Activated T-helper 2 cell treated with anti-CD3 and anti-CD28 coated beads, Interferon-gamma antibody, Interleukin-2, Interleukin-4, amounts not matched to agents 10 μg/mL and 5 μg/mL and 100 μg/mL, durations not matched to agents 14 hours and 24 hours and 36 hours (primary cell): ENCODE data around the gene ANXA11. TPM values are rescaled to one million over a fixed set of nuclear protein-coding genes. Genes with fewer than 3 reads are reported as not detected.
A peak's percentile ranks its signal among the peaks of the same experiment; 100 is the strongest.
"Not testable (repeated sequence)": the region's sequence is repeated elsewhere in the genome, so short reads cannot be mapped to it uniquely, and the experiment has no call there.

ENCODE experiments used
- DNase-seq: peaks from one replicate; pipeline ENCODE4 v3.0.0; 2021; ENCODE audit warnings: low spot score
- H3K27ac Mint-ChIP-seq: one replicate; pipeline ENCODE4 v1.8.0; 2021; ENCODE audit warnings: mixed read lengths
- H3K27me3 Mint-ChIP-seq: one replicate; pipeline ENCODE4 v1.8.0; 2021; ENCODE audit warnings: low read depth, mixed read lengths
- H3K36me3 Mint-ChIP-seq: one replicate; pipeline ENCODE4 v1.8.0; 2021; ENCODE audit warnings: low read depth, mixed read lengths
- H3K4me1 Mint-ChIP-seq: one replicate; pipeline ENCODE4 v1.8.0; 2021; ENCODE audit warnings: low read depth, mixed read lengths
- H3K4me3 Mint-ChIP-seq: one replicate; pipeline ENCODE4 v1.8.0; 2021; ENCODE audit warnings: low read depth, mild to moderate bottlenecking, moderate library complexity, mixed read lengths
- H3K9me3 Mint-ChIP-seq: one replicate; pipeline ENCODE4 v1.8.0; 2021; ENCODE audit warnings: mixed read lengths
- intact Hi-C: fragments of 100-400 bp; cut with micrococcal nuclease; formaldehyde crosslinking; loops from one replicate; pipeline ENCODE4 v1.15.1; 2023
- total RNA-seq: library from RNA; stranded (reverse); gene quantifications from 2 replicates; pipeline ENCODE4 v1.2.3, GENCODE V29; 2022

Gene ANXA11
- total RNA-seq, 1 donor from 2014 or later, result 251 TPM

DNA sequence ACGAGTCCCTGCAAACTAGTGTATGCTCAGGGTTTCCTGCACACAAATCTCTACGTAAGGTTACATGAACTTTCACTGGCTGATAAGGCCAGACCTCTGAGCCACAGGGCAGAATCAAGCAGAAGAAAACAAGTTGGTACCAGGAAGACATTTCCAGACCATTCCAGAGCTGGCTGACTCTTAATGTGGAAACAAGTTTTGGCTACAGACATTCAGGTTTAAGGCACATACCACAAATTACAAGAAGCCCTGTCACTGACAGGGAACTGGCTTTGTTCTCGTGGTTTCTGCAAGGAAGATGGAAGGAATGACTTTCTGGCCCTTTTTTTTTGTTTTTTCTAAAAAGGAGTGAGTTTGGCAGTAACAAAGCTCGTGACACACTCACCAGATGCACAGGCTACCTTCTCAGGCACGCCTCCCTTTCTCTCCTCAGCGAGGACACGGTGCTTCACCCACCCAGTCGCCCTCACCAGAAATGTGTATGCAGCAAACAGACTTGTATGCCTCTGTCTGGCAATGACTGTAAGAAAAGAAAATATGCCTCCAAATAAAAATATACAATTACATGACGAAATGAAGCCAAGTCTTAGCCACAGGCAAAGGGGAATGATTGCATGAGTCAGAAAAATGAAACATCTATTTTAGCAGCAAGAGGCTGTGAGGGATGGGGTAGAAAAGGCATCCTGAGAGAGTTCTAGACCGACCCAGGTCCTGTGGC is 50.2 kb downstream of the ANXA11 start:
- Mint-ChIP-seq H3K27me3 (no peaks in the 10 kb centered on the region), H3K36me3 (peaks cover 92% of the 10 kb centered on the region), H3K27ac (peak overlapping the region; percentile 66), H3K4me3 (no peak overlapping the region), H3K4me1 (peaks cover 17% of the 10 kb centered on the region), H3K9me3 (no peaks in the 10 kb centered on the region)
- intact Hi-C loops, result loop anchor here (5.0 kb wide), 1 partner anchor 52 kb away; the partner anchor contains the start of gene ANXA11
- DNase-seq, result no peak

DNA sequence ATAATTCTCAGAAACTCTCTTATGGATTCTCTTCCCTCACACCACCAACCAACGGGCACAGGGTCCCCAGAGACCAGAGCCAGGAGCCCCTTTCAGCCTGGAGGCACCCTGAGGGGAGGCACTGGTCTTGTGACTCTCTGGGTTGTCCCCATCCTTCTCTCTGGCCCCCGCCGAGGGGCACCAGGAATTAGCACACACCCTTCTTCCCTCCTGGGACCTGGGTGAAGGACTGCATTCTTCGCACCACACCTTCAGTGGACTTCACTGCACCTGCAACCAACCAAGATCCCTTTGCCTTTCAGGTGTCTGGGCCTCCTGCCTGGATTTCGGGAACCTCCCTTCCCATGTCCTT is 50.7 kb downstream of the ANXA11 start:
- H3K27ac Mint-ChIP-seq, result peak overlapping the region; percentile 38
- peaks cover under 1% of the 10 kb centered on the region for H3K9me3 Mint-ChIP-seq
- no peaks in the 10 kb centered on the region for H3K27me3 Mint-ChIP-seq
- intact Hi-C loops, result loop anchor here (5.0 kb wide), 1 partner anchor 53 kb away; the partner anchor contains the start of gene ANXA11
- no peak for DNase-seq
- H3K36me3 Mint-ChIP-seq, result peaks cover 91% of the 10 kb centered on the region
- H3K4me3 Mint-ChIP-seq, result no peak overlapping the region
- peaks cover 15% of the 10 kb centered on the region for H3K4me1 Mint-ChIP-seq

DNA sequence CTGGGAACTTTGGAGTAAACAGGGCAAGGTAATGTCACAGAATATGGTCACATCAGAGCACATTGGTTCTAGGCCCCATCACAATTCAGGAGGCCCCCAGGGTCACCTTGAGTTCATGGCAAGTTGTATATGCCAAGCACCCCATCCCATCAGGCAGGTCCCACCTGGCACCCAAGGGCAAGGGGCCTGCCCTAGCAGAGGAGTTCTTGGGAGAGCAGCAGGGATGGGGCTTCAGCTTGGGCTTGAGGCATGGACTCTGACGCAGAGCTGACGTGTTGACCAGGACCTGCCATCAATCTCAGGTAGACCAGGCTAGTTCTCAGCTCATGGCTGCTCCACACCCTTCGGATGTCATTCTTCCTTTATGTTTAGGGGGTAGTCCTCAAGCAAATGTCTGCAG is 51.9 kb downstream of the ANXA11 start:
- Mint-ChIP-seq H3K9me3 (peaks cover 4% of the 10 kb centered on the region), H3K36me3 (peaks cover 90% of the 10 kb centered on the region)

DNA sequence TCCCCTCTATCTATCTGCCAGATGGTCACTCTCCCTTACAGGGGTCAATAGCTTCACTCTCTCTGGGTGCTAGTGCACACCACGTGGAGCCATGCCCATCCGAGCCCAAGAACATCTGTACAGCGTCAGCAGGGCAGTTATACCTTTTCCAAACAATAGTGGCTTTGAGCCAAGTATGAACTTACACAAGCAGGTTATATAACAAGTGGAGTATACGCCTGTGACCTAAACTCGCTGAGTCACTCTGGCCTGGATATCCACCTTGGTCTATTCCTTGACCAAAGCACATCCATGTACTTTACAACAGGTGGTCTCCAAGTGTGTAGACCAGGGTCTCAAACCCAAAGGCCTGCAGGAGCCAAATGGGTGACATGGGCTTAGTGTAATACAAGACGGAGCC is 52.5 kb downstream of the ANXA11 start:
- Mint-ChIP-seq H3K27ac (peak overlapping the region; percentile 40), H3K36me3 (peaks cover 88% of the 10 kb centered on the region), H3K4me1 (peaks cover 7% of the 10 kb centered on the region), H3K27me3 (no peaks in the 10 kb centered on the region), H3K9me3 (peaks cover 4% of the 10 kb centered on the region), H3K4me3 (no peak overlapping the region)
- no peak for DNase-seq
- intact Hi-C loops, result loop anchor here (5.0 kb wide), 1 partner anchor 54 kb away; the partner anchor contains the start of gene ANXA11

More for the DNA sequence above, 51.9 kb downstream of the ANXA11 start:
- H3K4me3 Mint-ChIP-seq, result no peak overlapping the region
- no peak for DNase-seq
- H3K27ac Mint-ChIP-seq, result no peak overlapping the region
- intact Hi-C loops, result loop anchor here (5.0 kb wide), 1 partner anchor 54 kb away; the partner anchor contains the start of gene ANXA11
- no peaks in the 10 kb centered on the region for H3K27me3 Mint-ChIP-seq
- H3K4me1 Mint-ChIP-seq, result peaks cover 7% of the 10 kb centered on the region

DNA sequence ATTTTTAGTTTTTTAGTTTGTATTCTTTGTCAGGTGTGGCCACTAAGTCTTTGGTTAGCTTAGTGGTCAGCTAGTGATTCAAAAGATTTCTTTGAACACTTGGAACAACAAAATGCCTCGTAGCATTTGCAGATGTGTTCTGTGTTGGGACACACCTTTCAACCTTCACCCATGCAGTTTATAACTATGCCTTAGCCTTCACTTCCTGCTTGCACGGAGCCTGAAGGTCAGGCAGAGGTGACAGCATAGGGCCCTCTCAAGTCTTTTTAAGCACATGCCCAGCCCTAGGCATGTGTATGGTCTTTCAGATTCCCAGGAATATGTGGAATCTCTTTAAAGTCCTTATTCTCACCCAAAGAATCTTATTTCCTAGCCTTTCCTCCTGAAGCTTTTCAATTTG is 55.2 kb downstream of the ANXA11 start:
- no peak overlapping the region for H3K27ac Mint-ChIP-seq
- intact Hi-C loops, result loop anchor here (5.0 kb wide), 1 partner anchor 57 kb away; the partner anchor contains the start of gene ANXA11

DNA sequence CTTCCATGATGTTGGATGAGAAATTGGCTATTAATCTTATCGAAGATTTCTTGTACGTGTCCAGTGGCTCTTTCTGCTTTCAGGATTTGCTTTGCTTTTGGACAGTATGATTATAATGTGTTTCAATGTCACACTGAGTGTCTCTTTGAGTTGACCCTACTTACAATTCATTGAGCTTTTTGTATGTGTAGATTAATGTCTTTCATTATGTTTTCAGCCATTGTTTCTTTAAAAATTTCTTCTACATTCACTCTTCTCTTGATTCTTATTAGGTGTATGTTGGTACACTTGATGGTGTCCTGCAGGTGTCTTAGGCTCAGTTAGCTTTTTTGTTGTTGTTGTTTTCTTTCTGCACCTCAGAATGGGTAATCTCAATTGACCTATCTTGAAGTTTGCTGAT is 56.2 kb downstream of the ANXA11 start:
- Mint-ChIP-seq H3K36me3 (peaks cover 61% of the 10 kb centered on the region), H3K4me1 (peaks cover 13% of the 10 kb centered on the region), H3K27me3 (no peaks in the 10 kb centered on the region), H3K27ac (no peak overlapping the region), H3K4me3 (no peak overlapping the region), H3K9me3 (peaks cover 4% of the 10 kb centered on the region)
- DNase-seq, result no peak
- intact Hi-C loops, result loop anchor here (5.0 kb wide), 1 partner anchor 33 kb away; no protein-coding TSS in a partner anchor

More for the DNA sequence above, 55.2 kb downstream of the ANXA11 start:
- no peaks in the 10 kb centered on the region for H3K27me3 Mint-ChIP-seq
- H3K36me3 Mint-ChIP-seq, result peaks cover 71% of the 10 kb centered on the region
- H3K9me3 Mint-ChIP-seq, result peaks cover 4% of the 10 kb centered on the region
- H3K4me1 Mint-ChIP-seq, result peaks cover 7% of the 10 kb centered on the region
- DNase-seq, result no peak
- H3K4me3 Mint-ChIP-seq, result no peak overlapping the region

DNA sequence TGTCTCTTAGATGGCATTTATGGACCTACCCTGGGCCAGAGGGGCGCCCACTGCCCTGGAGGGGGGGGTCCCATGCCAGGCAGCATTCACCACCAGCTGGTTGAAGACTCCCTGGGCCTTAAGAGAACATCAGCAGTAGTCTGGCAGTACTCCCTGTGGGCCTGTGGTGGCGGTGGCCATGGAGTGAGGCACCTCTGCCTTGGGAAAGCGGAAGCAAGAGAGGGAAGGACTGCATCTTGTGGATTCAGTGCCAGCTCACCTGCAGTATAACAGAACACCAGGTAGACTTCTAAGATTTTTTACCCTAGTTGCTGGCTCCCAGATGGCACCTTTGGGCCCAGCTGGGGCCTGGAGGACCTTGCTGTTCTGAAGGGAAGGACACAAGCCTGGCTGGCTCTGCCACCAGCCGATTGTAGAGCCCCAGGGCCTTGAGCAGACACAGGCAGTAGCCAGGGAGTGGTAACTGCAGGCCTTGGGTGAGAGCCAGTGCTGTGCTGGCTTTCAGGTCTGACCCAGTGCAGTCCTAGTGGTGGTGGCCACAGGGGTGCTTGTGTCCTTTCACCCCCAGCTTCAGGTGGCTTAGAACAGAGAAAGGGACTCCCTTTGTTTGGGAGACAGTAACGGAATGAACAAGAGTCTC is 57.1 kb downstream of the ANXA11 start:
- intact Hi-C loops, result loop anchor here (5.0 kb wide), 1 partner anchor 34 kb away; no protein-coding TSS in a partner anchor
- Mint-ChIP-seq H3K4me1 (peaks cover 18% of the 10 kb centered on the region), H3K9me3 (peaks cover 4% of the 10 kb centered on the region), H3K27ac (no peak overlapping the region), H3K4me3 (no peak overlapping the region), H3K27me3 (no peaks in the 10 kb centered on the region), H3K36me3 (peaks cover 54% of the 10 kb centered on the region)
- no peak for DNase-seq

DNA sequence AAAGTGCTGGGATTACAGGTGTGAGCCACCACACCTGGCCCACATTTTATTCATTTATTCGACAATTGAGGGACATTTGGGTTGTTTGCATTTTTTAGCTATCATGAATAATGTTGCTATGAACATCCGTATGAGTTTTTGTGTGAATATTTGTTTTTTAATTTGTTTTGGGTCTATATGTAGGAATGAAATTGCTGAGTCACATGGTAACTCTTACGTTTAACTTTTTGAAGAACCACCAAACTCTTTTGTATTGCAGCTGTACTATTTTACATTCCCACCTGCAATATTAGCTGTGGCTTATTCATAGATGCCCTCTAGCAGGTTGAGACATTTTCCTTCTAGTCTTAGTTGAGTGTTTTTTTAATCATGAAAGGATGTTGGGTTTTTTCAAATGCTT is 58.4 kb downstream of the ANXA11 start:
- peaks cover 42% of the 10 kb centered on the region for H3K36me3 Mint-ChIP-seq
- no peak overlapping the region for H3K27ac Mint-ChIP-seq

DNA sequence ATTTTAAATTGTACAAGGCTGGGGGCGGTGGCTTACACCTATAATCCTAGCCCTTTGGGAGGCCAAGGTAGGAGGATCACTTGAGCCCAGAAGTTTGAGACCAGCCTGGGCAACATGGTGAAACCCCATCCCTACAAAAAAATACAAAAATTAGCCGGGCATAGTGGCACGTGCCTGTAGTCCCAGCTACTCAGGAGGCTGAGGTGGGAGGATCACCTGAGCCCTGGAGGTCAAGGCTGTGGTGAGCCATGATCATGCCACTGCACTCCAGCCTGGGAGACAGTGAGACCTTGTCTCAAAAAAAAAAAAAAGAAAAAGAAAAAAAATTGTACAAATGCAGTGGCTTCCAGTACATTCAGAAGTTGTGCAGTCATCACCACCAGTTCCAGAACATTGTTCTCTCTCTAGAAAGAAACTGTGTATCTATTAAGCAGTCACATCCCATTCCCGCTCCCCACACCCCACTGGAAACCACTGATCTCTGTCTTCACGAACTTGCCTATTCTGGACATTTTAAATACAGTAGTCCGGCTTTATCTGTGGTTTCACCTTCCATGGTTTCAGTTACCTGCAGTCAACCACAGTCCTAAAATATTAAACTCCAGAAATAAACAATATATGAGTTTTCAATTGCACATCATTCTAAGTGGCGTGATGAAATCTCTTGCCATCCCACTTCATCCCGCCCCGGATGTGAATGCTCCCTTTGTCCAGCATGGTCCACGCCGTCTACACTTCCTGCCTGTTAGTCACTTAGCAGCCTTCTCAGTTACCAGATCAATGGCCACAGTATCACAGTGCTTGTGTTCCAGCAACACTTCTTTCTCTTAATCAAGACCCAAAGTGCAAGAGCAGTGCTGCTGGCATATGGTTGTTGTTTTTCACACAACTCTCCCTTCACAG is 59.7 kb downstream of the ANXA11 start:
- not testable (repeated sequence) for H3K9me3 Mint-ChIP-seq, DNase-seq, H3K27me3 Mint-ChIP-seq
- Mint-ChIP-seq H3K36me3 (peaks cover 30% of the 10 kb centered on the region), H3K4me3 (peak overlapping the region; percentile 0), H3K4me1 (peaks cover 16% of the 10 kb centered on the region), H3K27ac (peak overlapping the region; percentile 24)
- intact Hi-C loops, result loop anchor here (5.0 kb wide), 1 partner anchor 37 kb away; no protein-coding TSS in a partner anchor

More for the DNA sequence above, 58.4 kb downstream of the ANXA11 start:
- H3K4me3 Mint-ChIP-seq, result no peak overlapping the region
- H3K27me3 Mint-ChIP-seq, result peaks cover under 1% of the 10 kb centered on the region
- H3K4me1 Mint-ChIP-seq, result peaks cover 18% of the 10 kb centered on the region
- intact Hi-C loops, result loop anchor here (5.0 kb wide), 1 partner anchor 35 kb away; no protein-coding TSS in a partner anchor
- DNase-seq, result no peak
- H3K9me3 Mint-ChIP-seq, result peaks cover 4% of the 10 kb centered on the region

DNA sequence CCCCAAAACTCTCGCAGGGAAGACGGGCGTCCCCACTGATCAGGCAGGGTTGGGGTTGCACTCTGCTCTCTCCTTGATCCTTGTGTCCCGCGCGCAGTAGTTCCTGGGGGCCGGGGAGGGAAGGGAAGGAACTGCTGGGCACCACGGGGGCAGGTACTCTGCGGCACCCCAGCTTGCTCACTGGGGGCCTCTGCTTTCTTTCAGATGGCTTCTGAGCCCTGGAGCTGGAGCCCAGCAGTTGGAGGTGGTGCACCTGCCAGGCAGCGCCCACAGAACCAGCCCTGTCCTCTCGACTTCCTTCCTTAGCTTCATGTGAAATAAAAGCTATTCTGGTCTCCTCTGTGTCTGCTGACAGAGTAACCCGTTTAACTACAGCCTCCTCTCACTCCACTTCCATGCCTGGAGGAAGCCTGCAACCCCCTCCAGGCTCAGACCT is 60.6 kb downstream of the ANXA11 start:
- peaks cover 4% of the 10 kb centered on the region for H3K9me3 Mint-ChIP-seq
- H3K36me3 Mint-ChIP-seq, result peaks cover 21% of the 10 kb centered on the region
- H3K27me3 Mint-ChIP-seq, result peaks cover 9% of the 10 kb centered on the region
- no peak for DNase-seq
- H3K4me3 Mint-ChIP-seq, result peak overlapping the region; percentile 70
- H3K4me1 Mint-ChIP-seq, result peaks cover 16% of the 10 kb centered on the region
- intact Hi-C loops, result loop anchor here (1.0 to 5.0 kb wide), 2 partner anchors 38 to 78 kb away; no protein-coding TSS in a partner anchor
- peak overlapping the region; percentile 55 for H3K27ac Mint-ChIP-seq

DNA sequence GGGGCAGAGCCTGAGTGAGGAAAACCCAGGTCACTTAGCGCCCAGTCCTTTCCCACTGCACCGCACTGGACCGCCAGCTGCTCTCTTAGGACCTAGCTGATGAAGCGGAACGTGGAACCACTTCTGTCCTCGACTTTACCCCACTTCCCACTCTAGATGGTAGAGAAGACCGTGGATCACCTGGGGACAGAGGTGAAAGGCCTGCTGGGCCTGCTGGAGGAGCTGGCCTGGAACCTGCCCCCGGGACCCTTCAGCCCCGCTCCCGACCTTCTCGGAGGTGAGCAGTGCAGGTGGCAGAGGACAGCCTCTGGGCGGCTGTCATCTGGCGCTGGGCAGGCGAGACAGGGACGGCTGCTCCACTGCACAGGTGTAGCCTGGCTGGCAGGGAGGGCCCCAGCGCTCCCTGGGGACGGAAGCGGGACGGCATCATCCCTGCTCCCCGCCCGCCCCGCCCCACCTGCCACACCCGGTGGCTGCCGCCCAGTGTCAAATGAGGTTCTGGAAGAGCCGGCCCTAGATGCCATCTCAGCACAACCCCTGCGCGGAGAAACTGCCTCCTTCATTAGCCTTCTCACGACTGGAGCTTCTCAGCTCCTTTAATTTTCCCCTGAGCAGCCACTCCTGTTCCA is 61.2 kb downstream of the ANXA11 start:
- intact Hi-C loops, result loop anchor here (1.0 kb wide), 1 partner anchor 78 kb away; no protein-coding TSS in a partner anchor
- Mint-ChIP-seq H3K27ac (no peak overlapping the region), H3K9me3 (no peaks in the 10 kb centered on the region), H3K27me3 (peaks cover 9% of the 10 kb centered on the region), H3K36me3 (peaks cover 16% of the 10 kb centered on the region), H3K4me1 (peaks cover 16% of the 10 kb centered on the region), H3K4me3 (peak overlapping the region; percentile 70)
- no peak for DNase-seq
